Mesendoderm (in vitro differentiated cells): Measurements from ENCODE around the gene SYT8.

ENCODE experiments used
- DNase-seq: peaks from one replicate; pipeline ENCODE4 v3.0.0; 2013
- H2AK5ac ChIP-seq: 2 replicates; pipeline ENCODE4 v1.6.1; 2013; ENCODE audit warnings: low read length, inconsistent platforms
- H2BK120ac ChIP-seq: 2 replicates; pipeline ENCODE4 v1.6.1; 2013; ENCODE audit warnings: low read depth, mild to moderate bottlenecking, low read length, moderate library complexity, mixed read lengths
- H2BK15ac ChIP-seq: replicated peaks from 2 replicates; pipeline ENCODE4 v1.6.1; 2013; ENCODE audit warnings: low read depth, mild to moderate bottlenecking, moderate library complexity
- H2BK5ac ChIP-seq: 2 replicates; pipeline ENCODE4 v1.6.1; 2013; ENCODE audit warnings: low read length, inconsistent platforms
- H3K18ac ChIP-seq: 2 replicates; pipeline ENCODE4 v1.6.1; 2013; ENCODE audit warnings: mild to moderate bottlenecking, low read length, mixed read lengths
- H3K23ac ChIP-seq: one replicate; pipeline ENCODE4 v1.6.1; 2013; ENCODE audit warnings: low read length
- H3K27ac ChIP-seq: 2 replicates; pipeline ENCODE4 v1.5.1; 2013; ENCODE audit warnings: low read depth, mild to moderate bottlenecking, inconsistent platforms, low read length, moderate library complexity
- H3K27me3 ChIP-seq: 2 replicates; pipeline ENCODE4 v1.6.1; 2013; ENCODE audit warnings: low read length, control low read depth, mild to moderate bottlenecking, inconsistent platforms; ENCODE audit not compliant: insufficient read depth, poor library complexity
- H3K36me3 ChIP-seq: 2 replicates; pipeline ENCODE4 v1.6.1; 2013; ENCODE audit warnings: low read length, inconsistent platforms; ENCODE audit not compliant: control insufficient read depth, insufficient read depth
- H3K4ac ChIP-seq: one replicate; pipeline ENCODE4 v1.6.1; 2013; ENCODE audit warnings: low read depth, mild to moderate bottlenecking, low read length, moderate library complexity
- H3K4me1 ChIP-seq: 2 replicates; pipeline ENCODE4 v1.6.1; 2013; ENCODE audit warnings: low read depth, low read length, inconsistent platforms; ENCODE audit not compliant: control insufficient read depth
- H3K4me2 ChIP-seq: 2 replicates; pipeline ENCODE4 v1.6.1; 2013; ENCODE audit warnings: low read length
- H3K4me3 ChIP-seq: 2 replicates; pipeline ENCODE4 v1.5.1; 2013; ENCODE audit warnings: mild to moderate bottlenecking, low read length
- H3K56ac ChIP-seq: one replicate; pipeline ENCODE4 v1.6.1; 2013; ENCODE audit warnings: low read length
- H3K79me1 ChIP-seq: 2 replicates; pipeline ENCODE4 v1.6.1; 2013; ENCODE audit warnings: low read length, inconsistent platforms
- H3K79me2 ChIP-seq: 2 replicates; pipeline ENCODE4 v1.6.1; 2013; ENCODE audit warnings: mild to moderate bottlenecking, low read length; ENCODE audit not compliant: control insufficient read depth, insufficient read depth
- H3K9ac ChIP-seq: 2 replicates; pipeline ENCODE4 v1.6.1; 2013; ENCODE audit warnings: low read length, inconsistent platforms
- H4K5ac ChIP-seq: one replicate; pipeline ENCODE4 v1.6.1; 2013; ENCODE audit warnings: low read length
- H4K8ac ChIP-seq: one replicate; pipeline ENCODE4 v1.6.1; 2013; ENCODE audit warnings: low read depth, mild to moderate bottlenecking, control low read depth, low read length, moderate library complexity
- WGBS: extraction: QIAGEN DNeasy Blood & Tissue Kit; methylation state at CpG from one replicate; pipeline ENCODE4 v1.1.7; 2013; ENCODE audit warnings: low lambda C conversion rate, missing lambda C conversion rate; ENCODE audit not compliant: insufficient coverage; ENCODE audit errors: extremely low coverage; 5-methylcytosine and 5-hydroxymethylcytosine counted together

Gene SYT8

GRCh38 chr11:1814691-1815090, 20.1 kb upstream of the SYT8 start:
- Histone ChIP-seq H3K9ac (no peak overlapping the region), H3K18ac (no peak overlapping the region), H3K4me2 (no peak overlapping the region), H3K4ac (no peak overlapping the region), H3K4me3 (no peak overlapping the region), H3K27ac (no peak overlapping the region), H3K79me2 (no peaks in the 10 kb centered on the region), H3K27me3 (no peaks in the 10 kb centered on the region), H3K4me1 (no peaks in the 10 kb centered on the region), H3K79me1 (no peaks in the 10 kb centered on the region), H4K8ac (no peak overlapping the region), H2BK5ac (no peak overlapping the region), H3K36me3 (no peaks in the 10 kb centered on the region), H4K5ac (no peak overlapping the region), H3K23ac (no peak overlapping the region), H3K56ac (no peak overlapping the region), H2BK120ac (no peak overlapping the region), H2BK15ac (no peak overlapping the region), H2AK5ac (no peak overlapping the region)
- no CpG with 5 or more reads among the region's 10 CpGs for whole genome bisulfite sequencing
- no peak for DNase-seq

- DNase-seq: no peak
- Histone ChIP-seq H2BK5ac (no peak overlapping the region), H2BK120ac (no peak overlapping the region), H3K4me1 (no peaks in the 10 kb centered on the region), H3K4me3 (no peak overlapping the region), H2BK15ac (no peak overlapping the region), H3K4me2 (no peak overlapping the region), H4K5ac (no peak overlapping the region), H3K9ac (no peak overlapping the region), H3K27me3 (no peaks in the 10 kb centered on the region), H3K56ac (no peak overlapping the region), H3K23ac (no peak overlapping the region), H2AK5ac (no peak overlapping the region), H3K79me2 (no peaks in the 10 kb centered on the region), H3K18ac (no peak overlapping the region), H3K36me3 (no peaks in the 10 kb centered on the region), H3K79me1 (no peaks in the 10 kb centered on the region), H4K8ac (no peak overlapping the region), H3K4ac (no peak overlapping the region), H3K27ac (no peak overlapping the region)
- WGBS: no CpG with 5 or more reads among the region's 8 CpGs
These were observed 19.5 kb upstream of the SYT8 start for GRCh38 chr11:1815311-1815710.

DNA sequence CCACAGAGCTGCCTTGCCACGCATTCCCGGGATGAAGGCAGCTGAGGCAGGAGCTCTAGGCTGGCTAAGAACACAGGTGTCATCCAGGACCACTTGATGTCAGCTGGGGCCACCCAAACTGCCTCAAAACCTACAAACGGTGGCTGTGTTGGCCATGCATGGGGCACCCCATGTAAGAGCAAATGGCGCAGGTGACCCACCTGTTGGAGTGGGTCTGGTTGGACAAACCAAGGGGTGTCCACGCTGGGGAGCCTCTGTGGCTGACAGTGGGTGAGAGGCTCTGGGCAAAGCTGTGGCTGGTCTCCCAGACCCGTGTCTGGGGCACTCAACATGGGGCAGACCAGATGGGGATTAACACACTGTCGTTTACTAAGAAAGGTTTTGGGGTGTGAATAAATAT, 19.0 kb upstream of the SYT8 start:
- no CpG with 5 or more reads among the region's 7 CpGs for WGBS

DNA sequence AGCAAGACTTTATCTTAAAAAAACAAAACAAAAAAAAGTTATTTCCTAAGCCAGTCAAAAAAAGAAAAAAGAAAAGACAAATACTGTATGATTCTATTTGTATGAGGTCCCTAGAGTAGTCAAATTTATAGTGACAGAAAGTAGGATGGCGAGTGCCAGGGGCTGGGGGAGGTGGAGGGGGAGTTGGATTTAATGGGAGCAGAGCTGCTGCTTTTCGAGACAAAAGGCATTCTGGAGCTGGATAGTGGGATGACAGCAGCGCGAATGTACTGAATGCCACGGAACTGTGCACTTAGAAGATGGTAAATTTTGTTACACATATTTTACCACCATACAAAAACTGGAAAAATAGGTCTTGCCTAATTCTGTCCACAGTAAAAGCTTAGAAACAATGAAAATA, 17.8 kb upstream of the SYT8 start:
- H3K27ac ChIP-seq: no peak overlapping the region
- H3K4me2 ChIP-seq: no peak overlapping the region
- H3K4me1 ChIP-seq: no peaks in the 10 kb centered on the region
- H3K56ac ChIP-seq: no peak overlapping the region
- no peak overlapping the region for H3K18ac ChIP-seq
- WGBS: no CpG with 5 or more reads among the region's 5 CpGs
- H3K23ac ChIP-seq: no peak overlapping the region
- H4K5ac ChIP-seq: no peak overlapping the region
- no peak overlapping the region for H2AK5ac ChIP-seq
- H2BK120ac ChIP-seq: no peak overlapping the region
- no peak overlapping the region for H3K4ac ChIP-seq
- no peaks in the 10 kb centered on the region for H3K27me3 ChIP-seq
- no peak overlapping the region for H3K4me3 ChIP-seq
- DNase-seq: no peak
- H2BK5ac ChIP-seq: no peak overlapping the region
- no peaks in the 10 kb centered on the region for H3K79me1 ChIP-seq
- no peak overlapping the region for H4K8ac ChIP-seq
- H2BK15ac ChIP-seq: no peak overlapping the region
- H3K9ac ChIP-seq: no peak overlapping the region
- no peaks in the 10 kb centered on the region for H3K36me3 ChIP-seq
- H3K79me2 ChIP-seq: no peaks in the 10 kb centered on the region

More for the DNA sequence above, 19.0 kb upstream of the SYT8 start:
- Histone ChIP-seq H3K56ac (no peak overlapping the region), H3K79me1 (no peaks in the 10 kb centered on the region), H3K79me2 (no peaks in the 10 kb centered on the region), H3K27ac (no peak overlapping the region), H2AK5ac (no peak overlapping the region), H3K18ac (no peak overlapping the region), H3K9ac (no peak overlapping the region), H2BK120ac (no peak overlapping the region), H3K4me1 (no peaks in the 10 kb centered on the region), H3K27me3 (no peaks in the 10 kb centered on the region), H4K8ac (no peak overlapping the region), H2BK15ac (no peak overlapping the region), H3K36me3 (no peaks in the 10 kb centered on the region), H3K4ac (no peak overlapping the region), H2BK5ac (no peak overlapping the region), H3K4me3 (no peak overlapping the region), H3K4me2 (no peak overlapping the region), H4K5ac (no peak overlapping the region), H3K23ac (no peak overlapping the region)
- DNase-seq: no peak

DNA sequence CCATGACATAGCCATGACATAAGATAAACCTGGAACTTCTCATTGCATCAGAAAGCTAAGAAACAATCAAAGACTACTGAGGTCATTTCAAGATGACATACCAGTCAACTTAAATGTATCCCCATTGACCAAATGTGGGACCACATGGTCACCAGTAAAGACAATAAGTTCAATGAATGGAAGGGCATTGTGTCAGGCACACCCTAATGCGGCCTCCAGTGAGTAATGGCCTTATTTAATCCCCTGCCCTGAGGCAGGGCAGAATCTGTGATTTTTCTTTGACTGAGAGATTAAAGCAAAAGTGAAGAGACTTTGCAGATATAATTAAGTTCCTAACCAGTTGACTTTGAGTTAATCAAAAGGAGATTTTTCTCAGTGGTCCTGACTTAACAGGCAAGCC, 17.3 kb upstream of the SYT8 start:
- H2BK15ac ChIP-seq: no peak overlapping the region
- no peak overlapping the region for H2AK5ac ChIP-seq
- H3K4ac ChIP-seq: no peak overlapping the region
- H3K23ac ChIP-seq: no peak overlapping the region
- WGBS: no CpG with 5 or more reads among the region's 1 CpG
- no peak overlapping the region for H2BK120ac ChIP-seq
- no peak overlapping the region for H3K18ac ChIP-seq
- no peaks in the 10 kb centered on the region for H3K79me1 ChIP-seq
- no peak for DNase-seq
- H4K5ac ChIP-seq: no peak overlapping the region
- no peak overlapping the region for H3K27ac ChIP-seq
- no peaks in the 10 kb centered on the region for H3K4me1 ChIP-seq
- no peak overlapping the region for H2BK5ac ChIP-seq
- no peaks in the 10 kb centered on the region for H3K36me3 ChIP-seq
- no peak overlapping the region for H3K4me3 ChIP-seq
- H3K56ac ChIP-seq: no peak overlapping the region
- no peaks in the 10 kb centered on the region for H3K79me2 ChIP-seq
- no peak overlapping the region for H3K4me2 ChIP-seq
- no peak overlapping the region for H4K8ac ChIP-seq
- H3K9ac ChIP-seq: no peak overlapping the region
- H3K27me3 ChIP-seq: no peaks in the 10 kb centered on the region

- no peak for DNase-seq
- H3K36me3 ChIP-seq: no peaks in the 10 kb centered on the region
- H4K5ac ChIP-seq: no peak overlapping the region
- no peaks in the 10 kb centered on the region for H3K79me2 ChIP-seq
- H3K4me3 ChIP-seq: no peak overlapping the region
- no peak overlapping the region for H3K56ac ChIP-seq
- no peaks in the 10 kb centered on the region for H3K27me3 ChIP-seq
- H3K4me1 ChIP-seq: no peaks in the 10 kb centered on the region
- H3K79me1 ChIP-seq: no peaks in the 10 kb centered on the region
- no peak overlapping the region for H3K4me2 ChIP-seq
- H3K4ac ChIP-seq: no peak overlapping the region
- H3K23ac ChIP-seq: no peak overlapping the region
- no CpG with 5 or more reads among the region's 3 CpGs for WGBS
- H3K9ac ChIP-seq: no peak overlapping the region
- no peak overlapping the region for H3K27ac ChIP-seq
- H4K8ac ChIP-seq: no peak overlapping the region
- H3K18ac ChIP-seq: no peak overlapping the region
- H2BK15ac ChIP-seq: no peak overlapping the region
- no peak overlapping the region for H2BK120ac ChIP-seq
- H2AK5ac ChIP-seq: no peak overlapping the region
- no peak overlapping the region for H2BK5ac ChIP-seq
These were observed 15.7 kb upstream of the SYT8 start for GRCh38 chr11:1819074-1819473.
